NCI-H2029 treated with DMSO at 0.1 percent for 48 hours (cell line): ENCODE results near the gene MEGF10.

Experiments
- DNase-seq: peaks from one replicate; lab custom pipeline; 2025; lab: John Stamatoyannopoulos, UW

MEGF10 gene

DNA sequence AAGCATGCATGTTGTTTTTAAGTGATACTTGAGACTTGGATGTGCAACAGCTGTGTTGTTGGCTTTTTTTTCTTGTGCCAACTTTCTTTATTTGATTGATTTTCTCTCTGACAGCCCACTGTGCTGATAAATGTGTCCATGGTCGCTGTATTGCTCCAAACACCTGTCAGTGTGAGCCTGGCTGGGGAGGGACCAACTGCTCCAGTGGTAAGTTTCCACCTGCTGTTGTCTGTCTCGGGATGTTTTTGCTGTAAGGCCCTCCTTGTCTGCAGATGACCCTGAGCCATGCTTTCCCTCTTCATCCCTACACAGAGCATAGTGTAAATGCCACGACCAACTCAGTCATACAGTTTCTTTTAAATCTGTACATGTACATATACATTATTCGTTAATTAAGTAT, 79.2 kb downstream of the MEGF10 start:
- DNase-seq: no peak

DNA sequence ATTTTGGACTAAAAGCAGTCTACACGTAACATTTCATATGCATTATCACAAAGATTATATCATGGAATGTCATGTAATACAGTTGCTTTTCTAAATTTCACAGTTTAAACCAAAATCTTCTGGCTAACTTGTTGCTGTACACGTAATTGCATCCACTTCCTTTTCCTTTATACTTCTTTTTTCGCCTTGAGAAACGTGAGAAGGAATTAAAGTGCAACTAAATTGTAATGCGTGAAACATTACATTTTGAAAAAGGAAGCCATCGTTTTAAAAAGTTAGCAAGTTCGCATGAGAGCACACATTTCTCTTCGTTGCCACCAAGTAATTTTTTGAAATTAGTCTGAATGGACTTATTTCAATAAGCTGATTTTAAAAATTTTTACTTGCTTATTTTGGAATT, 80.0 kb downstream of the MEGF10 start:
- no peak for DNase-seq

DNA sequence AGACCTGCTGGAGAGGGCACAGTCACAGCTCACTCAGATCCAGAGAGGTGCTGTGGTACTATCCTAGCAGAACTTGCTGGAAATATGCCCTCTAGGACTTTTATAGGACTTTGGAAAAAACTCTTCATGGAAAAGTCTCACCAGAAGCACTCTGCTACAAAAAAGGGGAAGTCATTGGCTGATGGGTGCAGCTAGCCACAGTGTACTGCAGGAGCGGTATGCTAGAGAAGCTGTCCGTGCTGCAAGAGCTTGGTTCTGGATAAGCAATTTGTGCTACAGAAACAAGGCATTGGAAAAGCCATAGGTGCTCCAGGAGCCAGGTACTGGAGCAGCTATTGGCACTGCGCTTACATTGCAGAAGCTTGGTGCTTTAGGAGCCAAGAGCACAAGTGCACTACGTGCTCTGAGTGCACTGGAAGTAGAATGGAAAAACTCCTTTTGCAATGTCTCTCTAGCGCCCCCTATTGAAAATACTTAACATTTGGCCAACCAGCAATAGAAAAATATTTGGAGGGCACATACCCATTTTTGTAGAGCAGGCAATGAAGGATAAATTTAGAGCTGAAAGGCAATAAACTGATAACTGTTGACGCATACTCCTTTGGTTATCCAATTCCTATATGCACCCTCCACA, 83.4 kb downstream of the MEGF10 start:
- no peak for DNase-seq

DNA sequence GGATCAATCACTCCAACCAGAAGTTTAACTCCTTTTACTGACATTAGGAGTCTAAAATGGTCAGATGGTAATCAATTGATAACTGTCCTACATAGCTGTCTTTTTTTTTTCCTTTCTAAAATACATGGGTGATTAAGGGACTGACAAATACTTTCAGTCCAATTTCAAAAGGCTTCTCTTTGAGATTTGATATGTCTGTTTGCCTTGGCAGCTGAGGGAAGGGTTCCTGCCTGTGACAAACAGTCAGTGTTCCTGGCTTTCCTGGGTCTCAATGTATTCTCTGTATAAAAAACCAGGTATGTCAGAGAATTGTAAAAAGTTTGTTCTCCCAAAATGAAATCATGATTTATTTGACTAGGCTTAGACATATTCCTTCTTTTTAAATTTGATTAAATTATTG, 84.5 kb downstream of the MEGF10 start:
- no peak for DNase-seq

DNA sequence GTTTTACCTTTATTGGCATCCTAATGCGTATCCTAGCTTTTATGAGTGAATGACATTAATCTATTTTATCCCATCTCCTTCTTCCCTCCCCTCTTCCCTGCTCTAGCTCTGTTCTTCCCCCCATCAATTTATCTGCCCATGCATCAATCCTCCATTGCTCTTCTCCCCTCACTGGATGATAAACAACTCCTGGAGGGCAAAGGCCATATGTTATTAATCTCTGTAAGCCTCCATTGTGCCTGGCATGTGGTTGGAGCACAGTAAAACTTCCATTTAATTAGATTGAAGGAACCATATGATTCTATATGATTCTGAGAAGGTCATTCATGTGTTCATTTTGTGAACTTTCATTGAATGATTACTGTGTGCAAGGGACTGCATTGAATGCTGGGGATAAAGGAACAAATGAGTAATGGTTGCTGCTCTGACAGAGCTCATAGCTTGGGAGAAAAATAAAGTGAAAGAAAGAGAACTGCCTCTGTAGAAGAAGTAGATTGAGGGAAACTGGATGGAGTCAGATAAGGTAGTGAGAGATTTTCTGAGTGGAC, 85.0 kb downstream of the MEGF10 start:
- no peak for DNase-seq

DNA sequence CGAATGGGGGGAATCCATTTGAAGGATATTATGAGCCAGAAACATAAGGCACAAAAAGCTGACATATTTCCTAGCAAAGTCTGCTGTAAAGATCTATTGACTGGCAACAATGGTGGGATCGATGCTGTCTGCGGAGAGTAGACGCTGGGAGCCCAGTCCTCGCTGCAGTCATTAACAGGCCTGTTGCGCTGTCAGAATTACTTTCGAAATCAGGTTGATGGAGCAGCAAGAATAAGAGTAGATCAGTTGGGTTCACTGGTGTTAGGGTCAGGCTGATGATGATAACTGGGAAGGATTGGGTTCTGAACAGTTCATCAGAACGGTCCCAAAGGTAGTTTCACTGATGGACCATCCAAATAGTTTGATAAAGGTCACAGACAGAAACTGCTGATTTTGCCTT, 87.1 kb downstream of the MEGF10 start:
- DNase-seq: no peak

DNA sequence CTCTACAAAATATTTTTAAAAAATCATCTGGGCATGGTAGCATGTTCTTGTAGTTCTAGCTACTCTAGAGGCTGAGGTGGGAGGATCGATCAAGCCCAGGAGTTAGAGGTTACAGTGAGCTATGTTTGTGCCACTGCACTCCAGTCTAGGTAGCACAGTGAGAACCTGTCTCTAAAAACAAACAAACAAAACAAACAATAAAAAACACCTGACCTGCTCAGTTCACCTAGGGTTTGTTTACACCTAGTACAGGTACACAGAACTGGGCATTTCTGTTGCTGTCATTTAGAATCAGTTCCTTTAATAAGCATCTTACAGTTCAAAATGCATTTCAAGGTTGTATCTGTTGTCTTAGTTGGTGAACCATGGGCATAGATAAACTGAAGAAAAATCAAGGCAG, 95.3 kb downstream of the MEGF10 start:
- DNase-seq: no peak

DNA sequence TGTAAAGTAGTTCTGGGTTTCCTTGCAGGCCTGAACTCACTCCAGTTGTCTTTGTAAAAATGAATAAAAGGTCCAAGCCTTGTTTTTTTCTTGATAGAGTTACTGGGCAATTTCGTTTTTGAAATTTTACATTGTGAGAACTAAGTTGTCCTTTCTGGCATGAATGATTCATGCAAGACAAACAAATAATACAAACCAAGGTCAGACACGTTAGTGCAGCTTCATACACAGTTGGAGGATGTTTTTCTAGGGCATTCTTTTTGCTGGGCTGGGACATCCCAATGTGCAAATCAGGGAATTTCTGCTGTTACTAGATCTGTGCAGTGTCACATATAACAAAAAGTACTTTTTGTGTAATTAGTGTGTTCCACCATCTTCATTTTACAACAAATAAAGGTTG, 96.0 kb downstream of the MEGF10 start:
- no peak for DNase-seq

DNA sequence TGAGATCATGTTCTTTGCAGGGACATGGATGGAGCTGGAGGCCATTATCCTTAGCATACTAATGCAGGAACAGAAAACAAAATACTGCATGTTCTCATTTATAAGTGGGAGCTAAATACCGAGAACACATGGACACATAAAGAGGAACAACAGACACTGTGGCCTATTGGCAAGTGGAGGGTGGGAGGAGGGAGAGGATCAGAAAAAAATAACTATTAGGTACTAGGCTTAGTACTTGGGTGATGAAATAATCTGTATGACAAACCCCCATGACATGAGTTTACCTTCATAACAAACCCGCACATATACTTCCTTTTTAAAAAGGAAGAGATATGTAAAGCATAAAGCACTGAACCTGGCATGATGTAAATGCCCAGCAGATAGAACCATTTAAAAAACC, 99.0 kb downstream of the MEGF10 start:
- DNase-seq: no peak

DNA sequence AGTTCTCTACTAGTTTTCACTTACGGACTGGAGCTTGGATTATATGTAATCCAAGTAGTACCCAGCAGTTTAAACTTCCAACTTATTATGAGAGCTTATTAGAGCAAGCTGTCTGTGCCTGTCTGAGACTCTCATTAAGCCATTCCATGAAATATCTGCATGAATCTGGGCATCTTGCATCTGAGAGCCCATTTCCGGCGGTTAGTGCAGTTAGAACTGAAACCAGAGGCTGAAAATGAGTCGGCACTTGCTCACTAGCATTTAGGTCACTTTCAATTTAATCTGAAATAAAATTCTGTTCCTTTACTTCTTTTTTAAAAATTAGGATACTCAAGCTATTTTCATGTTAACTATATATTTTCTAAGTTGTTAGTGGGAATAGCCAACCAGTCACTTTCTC, 102.2 kb downstream of the MEGF10 start:
- no peak for DNase-seq

DNA sequence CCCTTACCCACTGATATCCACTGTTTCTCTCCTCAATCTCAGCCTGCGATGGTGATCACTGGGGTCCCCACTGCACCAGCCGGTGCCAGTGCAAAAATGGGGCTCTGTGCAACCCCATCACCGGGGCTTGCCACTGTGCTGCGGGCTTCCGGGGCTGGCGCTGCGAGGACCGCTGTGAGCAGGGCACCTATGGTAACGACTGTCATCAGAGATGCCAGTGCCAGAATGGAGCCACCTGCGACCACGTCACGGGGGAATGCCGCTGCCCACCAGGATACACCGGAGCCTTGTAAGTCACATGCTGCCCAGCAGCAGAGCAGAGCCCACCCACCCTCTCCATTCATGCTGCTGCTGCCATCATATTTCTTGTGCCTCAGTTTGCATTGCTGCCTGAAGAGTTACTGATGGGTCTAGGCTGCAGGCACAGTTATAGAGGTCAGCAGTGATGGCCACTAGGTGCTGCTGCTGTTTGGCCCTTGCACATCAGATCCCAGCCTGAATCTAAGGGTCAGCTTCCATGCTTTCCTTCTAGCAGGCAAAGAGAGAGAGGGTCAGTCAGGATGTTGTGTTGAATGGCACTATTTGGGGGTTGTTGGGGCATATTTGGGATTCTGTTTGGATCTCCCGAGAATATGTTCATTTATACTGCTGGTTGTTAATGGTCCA, 106.0 kb downstream of the MEGF10 start:
- DNase-seq: no peak

DNA sequence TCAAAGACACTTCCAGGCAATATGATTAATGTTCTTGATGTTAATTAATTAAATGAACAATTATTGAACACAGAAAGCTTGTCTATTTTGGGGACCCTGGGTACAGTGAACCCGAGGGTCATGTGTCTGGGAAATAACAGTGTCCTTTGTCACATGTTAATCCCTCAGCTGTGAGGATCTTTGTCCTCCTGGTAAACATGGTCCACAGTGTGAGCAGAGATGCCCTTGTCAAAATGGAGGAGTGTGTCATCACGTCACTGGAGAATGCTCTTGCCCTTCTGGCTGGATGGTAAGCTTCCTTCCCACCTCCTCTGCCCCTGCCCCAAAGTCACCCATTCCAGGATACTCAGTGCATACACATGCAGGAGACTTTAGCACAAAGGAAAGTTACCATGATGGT, 107.9 kb downstream of the MEGF10 start:
- DNase-seq: no peak

DNA sequence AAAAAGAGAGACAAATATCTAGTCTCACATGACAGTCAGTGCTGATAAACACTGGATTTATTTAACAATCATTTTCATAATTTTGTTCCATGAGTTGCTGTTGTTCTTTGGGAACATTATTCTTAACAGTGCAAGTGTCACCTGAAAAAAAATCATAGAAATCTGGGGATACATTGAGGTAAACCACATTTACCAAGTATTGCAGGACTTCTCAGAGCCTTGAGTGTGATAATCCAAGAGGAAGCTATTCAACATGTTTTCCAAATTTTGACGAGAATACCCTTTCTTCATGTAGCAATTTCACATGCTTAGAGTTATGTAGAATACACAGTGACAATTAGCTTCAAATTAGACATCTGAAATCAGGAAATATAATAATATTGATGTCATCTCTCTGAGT, 108.5 kb downstream of the MEGF10 start:
- no peak for DNase-seq

DNA sequence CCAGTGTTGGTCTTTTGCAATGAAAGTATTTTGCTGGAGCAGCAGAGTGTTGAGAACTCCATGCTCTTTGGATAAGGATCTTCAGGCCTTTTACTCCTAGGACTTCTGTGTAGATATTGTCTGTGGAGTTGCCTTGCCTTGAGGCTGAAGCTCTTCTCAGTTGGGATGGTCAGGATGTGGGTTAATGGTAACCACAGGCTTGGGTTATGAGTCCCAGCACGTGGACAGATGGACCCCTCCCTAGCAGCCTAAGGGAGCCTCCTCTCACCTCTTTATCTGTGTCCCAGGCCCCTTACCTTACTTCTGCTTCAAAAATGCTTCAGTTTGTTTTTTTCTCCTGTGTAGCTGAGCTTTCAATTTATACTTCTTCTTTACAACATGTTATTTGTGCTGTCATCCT, 109.9 kb downstream of the MEGF10 start:
- DNase-seq: no peak

DNA sequence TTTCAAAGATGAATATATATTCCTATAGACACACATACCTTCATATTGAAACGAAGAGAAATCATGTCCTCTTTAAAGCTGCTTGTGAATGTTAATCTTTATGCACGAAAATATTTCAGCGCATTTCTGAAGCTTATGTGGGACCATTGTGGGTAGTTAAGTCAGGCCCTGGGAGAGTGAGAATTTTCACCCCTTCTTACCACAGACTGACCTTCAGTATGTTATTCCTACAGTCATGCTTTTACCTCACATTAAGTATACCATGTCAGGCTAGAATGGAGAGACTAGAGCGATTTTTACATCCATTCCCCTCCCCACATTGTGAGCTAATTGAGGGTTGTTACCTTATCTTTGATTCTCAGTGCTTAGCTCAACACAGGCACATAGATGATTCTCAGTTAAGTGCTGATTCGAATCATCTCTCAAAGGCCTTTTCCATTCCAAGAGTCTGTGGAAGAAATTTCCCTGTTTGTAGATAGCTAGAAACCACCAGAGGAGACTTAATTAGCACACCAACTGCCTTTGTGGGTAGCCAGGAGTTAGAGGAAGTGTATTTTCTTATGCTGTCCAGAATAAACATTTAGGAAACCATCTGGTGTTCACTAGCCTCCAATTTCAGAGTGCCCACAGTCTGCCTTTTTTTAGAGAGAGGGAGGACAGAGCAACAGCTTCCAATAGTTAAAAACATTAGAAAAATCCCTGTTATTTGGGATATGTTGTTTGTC, 110.5 kb downstream of the MEGF10 start:
- no peak for DNase-seq

DNA sequence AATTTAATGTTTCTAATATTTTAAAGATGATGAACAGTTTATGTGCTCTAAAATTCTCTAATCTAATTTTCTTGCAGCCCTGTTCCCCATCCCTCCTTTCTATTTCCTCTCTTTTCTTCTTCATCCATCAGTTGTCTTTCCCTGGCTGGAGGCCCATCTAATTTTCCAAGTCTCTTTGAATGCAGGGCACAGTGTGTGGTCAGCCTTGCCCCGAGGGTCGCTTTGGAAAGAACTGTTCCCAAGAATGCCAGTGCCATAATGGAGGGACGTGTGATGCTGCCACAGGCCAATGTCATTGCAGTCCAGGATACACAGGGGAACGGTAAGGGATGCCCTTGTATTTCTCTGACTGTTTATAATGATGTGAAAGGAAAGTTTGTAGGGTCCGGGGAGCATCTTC, 111.8 kb downstream of the MEGF10 start:
- DNase-seq: no peak

DNA sequence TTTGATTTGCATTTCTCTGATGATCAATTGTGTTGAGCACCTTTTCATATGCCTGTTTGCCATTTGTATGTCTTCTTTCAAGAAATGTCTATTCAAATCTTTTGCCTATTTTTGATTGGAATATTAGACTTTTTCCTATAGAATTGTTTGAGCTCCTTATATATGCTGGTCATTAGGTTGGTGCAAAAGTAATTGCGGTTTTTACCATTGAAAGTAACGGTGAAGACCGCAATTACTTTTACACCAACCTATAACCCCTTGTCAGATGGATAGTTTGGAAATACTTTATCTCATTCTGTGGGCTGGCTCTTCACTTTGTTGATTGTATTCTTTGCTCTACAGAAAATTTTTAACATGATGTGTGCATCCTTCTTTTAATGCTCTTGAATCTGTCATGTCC, 113.6 kb downstream of the MEGF10 start:
- no peak for DNase-seq

DNA sequence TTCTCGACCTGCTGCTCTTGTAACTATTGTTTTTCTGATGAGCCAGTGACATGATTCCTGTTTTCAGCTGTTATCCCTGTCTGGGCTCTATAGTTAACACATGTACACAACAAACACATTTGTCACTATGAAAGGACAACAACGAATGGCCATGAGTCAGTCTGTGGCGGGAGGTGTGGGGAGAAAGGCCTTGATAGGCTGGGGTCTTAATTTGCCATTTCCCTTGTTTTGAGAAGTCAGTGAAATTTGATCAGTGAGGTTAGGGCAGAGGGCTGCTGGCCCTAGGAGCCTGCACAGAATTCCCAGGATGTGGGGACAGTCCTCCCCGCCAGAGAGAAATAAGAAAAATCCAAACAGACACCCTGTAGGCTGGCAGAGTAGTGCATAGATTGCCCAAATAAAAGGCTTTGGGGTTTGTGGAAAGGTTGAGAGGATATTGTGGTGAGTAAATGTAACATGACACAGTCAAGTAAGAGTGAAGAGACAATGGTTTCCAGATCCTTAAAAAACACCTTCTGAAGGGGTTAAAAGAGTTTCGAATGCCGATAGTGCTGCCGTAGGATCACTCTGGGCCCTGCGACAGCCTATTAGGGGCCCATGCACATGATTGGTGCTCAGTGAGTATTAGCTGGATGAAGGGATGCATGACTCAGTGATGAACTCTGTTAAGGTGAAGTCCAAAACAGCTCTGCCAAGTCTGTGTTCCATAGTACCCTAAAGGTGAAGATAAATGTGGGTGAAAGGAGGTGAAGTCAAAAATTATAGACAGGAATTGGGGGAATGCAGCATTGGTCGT, 115.9 kb downstream of the MEGF10 start:
- no peak for DNase-seq

DNA sequence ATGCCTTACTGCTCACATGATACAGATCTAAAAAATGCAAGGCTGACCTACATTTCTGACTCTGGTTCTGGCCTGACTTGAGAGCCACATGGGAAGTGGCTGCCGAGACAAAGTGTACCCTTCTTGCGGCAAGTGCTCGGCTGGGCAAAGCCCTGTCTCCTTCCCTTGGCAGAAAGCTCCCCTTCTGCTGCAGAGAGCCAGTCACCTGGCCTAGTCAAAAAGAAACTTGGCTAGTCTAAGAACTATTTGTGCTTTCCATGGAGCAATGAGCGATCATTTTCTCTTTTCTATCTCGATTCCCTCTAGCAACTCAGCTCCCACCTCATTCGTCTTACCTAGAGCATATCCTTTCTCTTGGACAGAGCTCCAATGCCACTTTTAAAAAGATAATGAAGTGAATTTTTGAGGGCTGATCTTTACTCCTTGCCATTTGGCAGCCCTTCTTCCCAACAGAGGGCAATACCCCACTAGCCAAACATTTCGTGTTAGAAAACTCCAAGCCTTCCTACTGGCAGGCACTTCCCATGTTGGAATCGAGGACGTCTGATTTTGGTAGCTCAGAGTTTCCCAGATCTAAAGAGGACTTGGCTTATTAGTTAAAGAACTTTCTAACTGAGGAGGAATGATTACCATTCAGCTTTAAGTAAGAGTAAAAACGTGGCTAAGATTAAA, 118.8 kb downstream of the MEGF10 start:
- no peak for DNase-seq

DNA sequence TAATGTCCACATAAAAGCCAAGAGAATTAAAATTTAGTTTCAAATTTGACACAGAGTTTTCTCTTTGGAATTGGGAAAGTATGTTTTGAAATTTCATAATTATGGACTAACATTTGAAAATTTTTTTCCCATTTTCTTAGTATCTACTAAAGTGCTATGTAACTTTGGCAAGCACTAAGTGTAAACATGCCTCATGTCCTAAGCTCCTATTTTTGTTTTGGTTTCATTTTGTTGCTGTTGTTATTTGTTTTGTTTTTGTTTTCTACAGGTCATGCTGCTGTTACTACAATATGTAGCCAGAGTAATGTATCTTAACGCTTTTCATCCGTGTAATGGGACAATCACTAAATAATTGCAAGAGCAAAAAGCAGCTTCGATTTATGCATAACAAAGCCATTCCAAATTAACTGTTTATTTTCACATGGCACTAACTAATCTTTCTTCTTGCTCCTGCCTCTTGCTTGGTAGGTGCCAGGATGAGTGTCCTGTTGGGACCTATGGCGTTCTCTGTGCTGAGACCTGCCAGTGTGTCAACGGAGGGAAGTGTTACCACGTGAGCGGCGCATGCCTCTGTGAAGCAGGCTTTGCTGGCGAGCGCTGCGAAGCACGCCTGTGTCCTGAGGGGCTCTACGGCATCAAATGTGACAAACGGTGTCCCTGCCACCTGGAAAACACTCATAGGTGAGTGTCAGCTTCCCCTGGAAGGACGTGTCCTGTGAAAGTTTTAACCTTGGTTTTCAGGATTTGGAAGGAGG, 119.5 kb downstream of the MEGF10 start:
- DNase-seq: no peak

DNA sequence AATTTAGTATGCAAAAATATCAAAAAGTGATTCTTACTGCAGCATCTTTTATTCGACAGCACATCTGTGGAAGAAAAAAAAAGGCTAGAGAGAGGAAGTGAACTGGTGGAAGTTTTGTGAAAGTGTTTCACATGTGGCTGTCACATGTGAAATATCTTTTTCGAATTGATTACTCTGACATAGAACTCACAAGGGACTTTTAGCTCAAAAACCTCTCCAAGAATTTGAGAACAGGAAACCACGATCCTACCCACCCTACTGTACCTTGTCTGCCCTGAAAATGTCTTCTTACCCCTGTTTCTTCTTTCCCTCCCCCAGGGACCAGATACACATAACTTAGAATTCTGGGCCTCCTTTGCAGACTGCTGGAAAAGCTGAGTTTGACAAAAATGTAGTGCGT, 120.4 kb downstream of the MEGF10 start:
- DNase-seq: no peak
